Brain microvascular endothelial cell (primary cell): ENCODE measurements around the gene GIMAP4.

Source experiments
- DNase-seq: peaks from one replicate; pipeline ENCODE4 v3.0.0-alpha.2; 2020
- H3K27ac ChIP-seq: fragments of 250-450 bp; sonication (Bioruptor Pico); 2 replicates; pipeline ENCODE4 v1.5.1; 2020; ENCODE audit warnings: mild to moderate bottlenecking, moderate library complexity
- H3K27me3 ChIP-seq: fragments of 250-450 bp; sonication (Bioruptor Pico); replicated peaks from 2 replicates; pipeline ENCODE4 v1.5.1; 2020; ENCODE audit warnings: mild to moderate bottlenecking
- H3K36me3 ChIP-seq: fragments of 250-450 bp; sonication (Bioruptor Pico); replicated peaks from 2 replicates; pipeline ENCODE4 v1.5.1; 2020; ENCODE audit warnings: mild to moderate bottlenecking
- H3K4me3 ChIP-seq: 2 replicates; pipeline ENCODE4 v1.5.1; 2011; ENCODE audit warnings: low read depth, mild to moderate bottlenecking, control low read depth, low read length, moderate library complexity
- CTCF ChIP-seq: IDR thresholded peaks from 2 replicates; pipeline ENCODE4 v1.5.1; 2011; ENCODE audit warnings: low read depth, mild to moderate bottlenecking, moderate library complexity, low read length, control low read depth, inconsistent platforms; ENCODE audit errors: missing control alignments
- in situ Hi-C: cut with HindIII; loops from 2 replicates; pipeline ENCODE4 v1.10.0; 2017; ENCODE audit warnings: low sequenced_read_pairs, low pct_ligation_motif_present

GIMAP4 gene

GRCh38 chr7:150621376-150621775 is 54.2 kb downstream of the GIMAP4 start:
- Histone ChIP-seq H3K4me3 (no peak overlapping the region), H3K27me3 (no peaks in the 10 kb centered on the region), H3K36me3 (no peaks in the 10 kb centered on the region), H3K27ac (no peak overlapping the region)
- DNase-seq, result no peak
- in situ Hi-C loops, result no loop called here
- TF ChIP-seq CTCF, result no peak
